Hindlimb muscle (tissue), 1 donor: ENCODE data around the gene PITPNM3. TPM values are rescaled to one million over a fixed set of nuclear protein-coding genes. Genes with fewer than 3 reads are reported as not detected.

Source experiments
- DNase-seq: peaks from one replicate; pipeline ENCODE4 v3.0.0-alpha.2; 2013
- polyA plus RNA-seq: library from polyadenylated mRNA; unstranded; fragments of 120-200 nt; gene quantifications from one replicate; pipeline ENCODE4 v1.2.1, GENCODE V29; 2013; ENCODE audit not compliant: insufficient read length

The PITPNM3 gene
- polyA plus RNA-seq, 1 donor, result 5.9 TPM

- no peak for DNase-seq
These were observed 80.1 kb downstream of the PITPNM3 start for GRCh38 chr17:6476076-6476809.

DNA sequence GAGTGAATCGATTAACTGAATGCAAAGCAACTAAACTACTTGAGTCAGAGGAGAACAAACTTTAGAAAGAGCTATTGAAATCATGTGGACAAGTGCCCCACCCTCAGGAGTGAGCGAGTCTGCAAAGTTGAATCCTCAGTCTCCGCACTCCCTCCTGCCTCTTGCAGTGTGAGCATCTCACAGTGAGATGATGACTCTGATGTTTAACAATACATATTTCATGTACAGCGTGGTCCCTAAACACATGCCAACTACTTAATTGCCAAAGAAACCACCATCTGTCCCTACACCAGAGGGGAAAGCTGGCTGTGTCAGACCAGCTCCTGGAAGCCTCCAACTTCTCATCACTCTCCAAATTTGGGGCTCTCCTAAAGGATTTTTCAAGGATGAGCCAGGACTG, 80.9 kb downstream of the PITPNM3 start:
- DNase-seq, result no peak

DNA sequence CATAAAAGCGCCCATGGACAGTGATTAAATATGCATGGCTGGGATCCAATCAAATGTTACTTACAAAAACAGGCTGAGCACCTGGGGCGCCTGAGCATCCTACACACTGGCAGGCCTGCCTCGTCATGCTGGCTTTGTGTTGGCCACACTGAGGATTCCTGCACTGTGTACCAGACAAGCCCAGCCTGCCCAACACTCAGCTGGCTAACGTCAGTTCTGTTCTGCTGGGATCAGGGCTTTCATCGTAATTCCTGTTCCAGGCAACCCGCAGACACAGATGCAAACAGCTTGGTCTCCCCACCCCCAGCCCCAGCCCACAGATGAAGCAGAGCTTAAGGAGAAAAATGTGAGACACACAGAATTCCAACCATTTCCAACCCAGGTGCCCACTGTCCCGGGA, 81.4 kb downstream of the PITPNM3 start:
- no peak for DNase-seq

- no peak for DNase-seq
These were observed 82.0 kb downstream of the PITPNM3 start for GRCh38 chr17:6474376-6474775.

DNA sequence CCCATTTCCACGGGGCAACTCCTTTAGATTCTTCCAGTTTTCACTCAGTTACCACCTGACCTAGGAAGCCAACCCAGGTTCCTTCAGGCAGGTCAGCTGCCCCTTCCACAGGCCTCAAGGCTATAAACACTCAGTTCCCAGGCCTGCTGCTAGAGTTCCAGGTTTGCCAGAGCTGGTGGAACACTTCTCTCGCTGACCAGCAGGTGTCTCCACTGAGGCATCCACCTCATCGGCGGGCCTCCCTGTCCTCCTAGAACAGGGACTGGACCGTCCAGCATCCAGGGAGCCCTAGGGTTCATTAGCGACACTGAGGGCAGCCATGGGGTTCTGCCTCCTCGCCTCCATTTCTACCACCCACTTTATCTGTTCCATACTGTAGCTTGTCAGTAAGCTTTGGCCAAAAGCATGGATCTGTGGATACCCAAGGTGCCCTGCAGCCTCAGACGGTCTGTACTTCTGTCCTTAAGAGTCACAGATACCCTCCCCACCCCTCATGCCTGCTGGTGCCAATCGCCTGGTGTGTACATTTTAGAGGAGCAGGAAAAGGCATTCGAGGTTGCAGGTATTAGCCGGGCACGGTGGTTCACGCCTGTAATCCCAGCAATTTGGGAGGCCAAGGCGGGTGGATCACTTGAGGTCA, 83.1 kb downstream of the PITPNM3 start:
- DNase-seq, result peak; percentile 71

DNA sequence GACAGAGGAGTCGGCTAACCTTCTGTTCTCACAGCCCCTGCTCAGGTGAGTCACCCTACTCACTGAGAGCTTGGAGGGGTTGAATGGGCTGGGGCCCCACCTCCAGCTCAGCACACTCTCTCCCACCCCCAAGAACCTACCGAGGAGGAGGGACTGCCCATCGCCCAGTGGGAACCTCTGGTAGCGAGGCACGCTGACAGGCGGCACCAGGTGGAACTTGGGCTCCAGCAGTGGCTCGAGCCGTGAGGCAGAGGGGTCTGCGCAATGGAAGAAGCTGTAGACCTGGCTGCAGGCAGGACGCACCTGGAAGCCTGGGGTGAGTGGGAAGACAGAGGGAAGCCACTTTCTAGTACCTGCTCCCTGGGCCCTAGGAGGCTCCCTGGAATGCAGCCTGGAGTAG, 83.8 kb downstream of the PITPNM3 start:
- no peak for DNase-seq

GRCh38 chr17:6471531-6472465, 84.6 kb downstream of the PITPNM3 start:
- no peak for DNase-seq

- no peak for DNase-seq
These were observed 85.4 kb downstream of the PITPNM3 start for GRCh38 chr17:6470751-6471521.

DNA sequence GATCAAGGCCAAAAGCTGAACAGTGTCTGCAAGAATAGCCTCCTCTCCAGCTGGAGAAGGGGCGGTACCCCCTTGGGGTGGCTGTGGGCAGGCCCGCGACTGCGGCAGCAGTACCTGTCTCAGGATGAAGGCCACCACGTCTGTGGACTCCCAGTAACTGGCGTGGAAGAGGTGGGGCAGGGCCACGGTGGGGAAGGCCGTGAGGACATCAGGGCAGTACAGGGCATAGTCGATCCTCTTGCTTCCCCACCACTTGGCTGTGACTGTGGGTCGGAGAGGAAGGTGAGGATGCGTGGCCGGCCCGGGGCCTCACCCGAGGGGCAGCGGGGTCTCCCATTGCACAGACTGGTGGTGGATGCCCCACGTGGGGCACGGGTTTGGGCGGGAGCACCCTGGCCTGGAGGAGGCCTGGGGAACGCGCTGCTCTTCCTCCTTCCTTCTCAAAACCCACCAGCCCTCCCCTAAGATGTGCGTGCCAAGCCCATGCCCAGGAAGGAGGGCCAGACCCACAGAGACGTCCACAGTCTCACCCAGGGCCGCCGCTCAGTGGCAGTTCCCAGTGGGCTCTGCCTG, 86.1 kb downstream of the PITPNM3 start:
- no peak for DNase-seq

- DNase-seq, result no peak
These were observed 88.1 kb downstream of the PITPNM3 start for GRCh38 chr17:6468051-6468790.

DNA sequence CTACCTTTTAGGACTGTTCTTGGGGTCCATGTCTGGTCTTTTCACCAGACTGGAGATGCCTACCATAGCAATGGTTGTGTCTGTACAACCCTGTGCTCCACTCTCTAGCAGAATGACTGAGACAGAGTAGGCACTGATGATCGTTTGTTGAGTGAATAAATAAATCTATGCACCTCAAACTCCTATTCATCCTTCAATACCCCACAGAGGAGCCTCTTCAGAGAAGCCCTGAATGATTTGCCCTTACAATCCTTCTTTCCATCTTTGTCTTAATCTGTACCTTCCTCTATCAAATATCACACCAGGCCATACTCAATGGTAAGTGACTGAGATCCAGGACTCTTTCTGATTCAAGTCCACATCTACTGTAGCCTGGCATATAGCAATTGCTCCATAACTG, 88.8 kb downstream of the PITPNM3 start:
- DNase-seq, result no peak

DNA sequence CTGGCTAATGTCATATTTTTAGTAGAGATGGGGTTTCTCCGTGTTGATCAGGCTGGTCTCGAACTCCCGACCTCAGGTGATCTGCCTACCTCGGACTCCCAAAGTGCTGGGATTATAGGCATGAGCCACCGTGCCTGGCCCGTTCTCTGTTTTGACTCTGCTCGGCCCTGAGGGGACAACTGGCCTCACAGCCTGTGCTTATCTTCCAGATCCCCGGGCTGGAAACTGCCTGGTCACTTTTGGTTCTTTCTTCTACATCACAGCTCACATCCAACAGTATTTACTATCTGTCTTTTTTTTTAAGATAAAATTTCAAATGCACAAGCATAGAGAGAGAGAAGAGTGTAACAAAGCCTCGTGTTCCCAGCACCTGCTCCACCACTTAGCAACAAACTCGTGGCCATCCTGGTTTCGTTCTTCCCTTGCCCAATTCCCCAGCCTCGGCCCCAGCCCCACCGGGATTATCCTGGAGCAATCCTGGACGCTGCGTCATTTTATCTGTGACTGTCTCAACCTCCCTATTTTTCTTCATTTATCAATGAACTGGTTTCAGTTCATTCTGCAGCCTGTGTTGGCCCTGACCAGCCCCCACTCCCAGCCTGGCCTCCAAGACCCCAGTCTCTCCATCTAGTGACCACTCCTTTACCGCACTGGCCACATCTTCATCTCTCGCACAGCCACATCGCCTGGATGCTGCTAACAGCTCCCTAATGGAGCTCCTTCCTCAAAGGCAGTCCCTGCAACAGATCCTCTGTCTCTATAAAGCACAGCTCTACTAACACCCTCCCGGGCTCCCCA, 91.0 kb downstream of the PITPNM3 start:
- DNase-seq, result no peak

DNA sequence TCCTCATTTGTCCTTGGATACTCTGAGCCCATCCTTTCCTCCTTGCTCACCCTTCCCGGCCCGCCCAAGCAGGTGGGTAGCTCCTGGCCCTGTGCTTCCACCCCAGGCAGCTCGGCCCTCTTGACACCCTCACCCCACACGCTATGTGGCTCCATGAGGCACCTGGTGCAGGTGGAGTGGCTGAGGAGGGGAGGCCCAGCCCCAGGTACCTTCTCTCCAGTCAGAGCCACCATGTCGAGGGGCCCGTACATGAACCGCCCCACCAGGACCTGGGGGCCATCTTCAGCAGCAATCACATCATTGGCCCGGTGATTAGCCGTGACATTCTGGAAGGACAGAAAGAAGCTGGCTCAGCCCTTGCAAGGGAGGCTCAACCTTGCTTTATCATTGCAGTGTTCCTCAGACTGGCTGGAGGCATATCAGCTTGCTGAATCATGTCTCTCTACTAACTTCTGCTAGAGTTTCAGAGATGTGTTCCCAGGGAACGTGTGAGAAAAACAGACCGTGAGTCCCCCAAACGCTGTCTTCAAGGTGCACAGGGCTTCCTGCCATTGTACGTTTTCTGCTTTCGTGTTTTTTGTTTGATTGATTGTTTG, 91.8 kb downstream of the PITPNM3 start:
- DNase-seq, result no peak

DNA sequence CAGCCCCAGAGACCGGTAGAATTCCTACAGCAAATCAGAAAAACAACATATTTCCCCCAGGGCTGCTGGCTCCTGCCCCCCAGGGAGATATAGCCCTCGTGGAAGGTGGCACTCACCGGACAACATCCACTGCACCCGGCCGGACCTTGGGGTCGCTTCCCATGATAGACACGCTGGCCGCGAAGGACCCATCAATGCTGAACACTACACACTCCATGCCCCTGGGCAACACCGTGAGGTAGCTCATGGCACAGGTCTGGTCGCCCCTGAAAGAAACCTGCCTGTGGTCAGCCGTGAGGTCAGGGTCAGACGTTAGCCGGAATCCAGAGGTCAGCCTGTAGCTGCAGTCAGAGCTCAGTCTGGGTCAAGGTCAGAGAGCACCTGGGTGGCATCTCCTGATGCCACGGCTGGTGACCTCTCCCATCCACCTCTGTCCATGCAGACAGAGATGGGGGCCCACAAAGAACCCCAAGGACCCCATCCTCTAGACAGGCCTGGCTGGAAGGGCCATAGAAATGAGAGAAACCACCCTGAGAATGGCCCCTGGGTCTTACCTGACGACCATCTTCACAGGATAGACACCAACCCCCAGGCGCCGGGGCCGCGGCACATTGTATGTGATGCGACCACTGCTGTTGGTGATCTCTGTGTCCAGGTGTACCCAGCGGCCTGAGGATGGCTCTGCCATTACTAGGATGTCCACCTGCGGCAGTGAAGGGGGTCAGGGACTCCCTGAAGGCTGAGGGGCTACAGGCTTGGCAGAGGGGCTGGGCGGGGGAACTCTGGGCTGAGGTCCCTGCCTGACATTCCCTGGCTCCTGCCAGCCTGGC, 92.5 kb downstream of the PITPNM3 start:
- DNase-seq, result no peak

DNA sequence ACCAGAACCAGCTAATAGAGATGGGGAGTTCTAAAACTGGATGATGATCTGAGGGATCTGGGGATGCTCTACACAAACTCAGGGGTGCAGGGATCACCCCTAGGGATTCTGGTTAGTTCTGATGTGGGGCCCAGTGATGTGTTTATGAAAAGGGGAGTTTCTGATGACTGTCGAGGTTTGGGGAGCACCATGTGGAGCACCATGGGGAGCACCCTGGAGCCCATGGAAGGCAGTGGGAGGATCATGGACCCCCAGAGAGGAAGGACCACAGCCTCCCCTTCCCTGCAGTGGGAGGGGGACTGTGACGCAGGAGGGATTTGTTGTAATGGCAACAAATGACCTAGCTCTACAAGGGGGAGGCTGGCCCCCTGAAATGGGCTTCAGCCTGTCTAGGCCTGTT, 93.7 kb downstream of the PITPNM3 start:
- DNase-seq, result no peak

GRCh38 chr17:6461792-6462524, 94.4 kb downstream of the PITPNM3 start:
- DNase-seq, result no peak

- DNase-seq, result no peak
These were observed 95.1 kb downstream of the PITPNM3 start for GRCh38 chr17:6461246-6461645.

DNA sequence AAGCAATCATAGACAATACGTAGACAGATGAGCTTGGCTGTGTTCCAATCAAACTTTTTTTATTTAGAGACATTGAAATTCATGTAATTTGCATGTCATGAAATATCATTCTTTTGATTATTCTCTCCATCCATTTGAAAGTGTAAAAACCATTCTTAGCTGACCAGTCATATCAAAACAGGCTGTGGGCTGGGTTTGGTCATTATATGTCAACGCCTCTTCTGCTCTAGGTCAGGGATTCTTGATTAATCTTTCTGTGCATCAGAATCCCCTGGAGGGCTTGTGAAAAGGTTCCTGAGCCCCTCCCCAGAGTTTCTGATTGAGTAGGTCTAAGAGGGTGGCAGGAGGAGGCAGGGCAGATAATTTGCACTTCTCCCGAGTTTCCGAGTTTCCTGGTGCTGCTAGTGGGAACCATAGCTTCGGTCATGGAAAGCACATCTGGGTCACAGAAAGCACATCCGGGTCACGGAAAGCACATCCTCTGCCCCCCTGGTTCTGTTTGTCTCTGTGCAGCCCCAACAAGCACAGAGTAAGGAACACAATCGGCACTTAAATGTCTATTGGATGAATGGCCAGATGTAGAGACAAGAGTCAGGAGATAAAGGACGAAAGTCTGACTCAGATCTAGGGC, 95.7 kb downstream of the PITPNM3 start:
- DNase-seq, result no peak
